Mesendoderm (in vitro differentiated cells): ENCODE measurements around the gene SMG1.

Source experiments
- DNase-seq: peaks from one replicate; pipeline ENCODE4 v3.0.0; 2013
- H2AK5ac ChIP-seq: 2 replicates; pipeline ENCODE4 v1.6.1; 2013; ENCODE audit warnings: low read length, inconsistent platforms
- H2BK120ac ChIP-seq: 2 replicates; pipeline ENCODE4 v1.6.1; 2013; ENCODE audit warnings: low read depth, mild to moderate bottlenecking, low read length, moderate library complexity, mixed read lengths
- H2BK15ac ChIP-seq: replicated peaks from 2 replicates; pipeline ENCODE4 v1.6.1; 2013; ENCODE audit warnings: low read depth, mild to moderate bottlenecking, moderate library complexity
- H2BK5ac ChIP-seq: 2 replicates; pipeline ENCODE4 v1.6.1; 2013; ENCODE audit warnings: low read length, inconsistent platforms
- H3K18ac ChIP-seq: 2 replicates; pipeline ENCODE4 v1.6.1; 2013; ENCODE audit warnings: mild to moderate bottlenecking, low read length, mixed read lengths
- H3K23ac ChIP-seq: one replicate; pipeline ENCODE4 v1.6.1; 2013; ENCODE audit warnings: low read length
- H3K27ac ChIP-seq: 2 replicates; pipeline ENCODE4 v1.5.1; 2013; ENCODE audit warnings: low read depth, mild to moderate bottlenecking, inconsistent platforms, low read length, moderate library complexity
- H3K27me3 ChIP-seq: 2 replicates; pipeline ENCODE4 v1.6.1; 2013; ENCODE audit warnings: low read length, control low read depth, mild to moderate bottlenecking, inconsistent platforms; ENCODE audit not compliant: insufficient read depth, poor library complexity
- H3K36me3 ChIP-seq: 2 replicates; pipeline ENCODE4 v1.6.1; 2013; ENCODE audit warnings: low read length, inconsistent platforms; ENCODE audit not compliant: control insufficient read depth, insufficient read depth
- H3K4ac ChIP-seq: one replicate; pipeline ENCODE4 v1.6.1; 2013; ENCODE audit warnings: low read depth, mild to moderate bottlenecking, low read length, moderate library complexity
- H3K4me1 ChIP-seq: 2 replicates; pipeline ENCODE4 v1.6.1; 2013; ENCODE audit warnings: low read depth, low read length, inconsistent platforms; ENCODE audit not compliant: control insufficient read depth
- H3K4me2 ChIP-seq: 2 replicates; pipeline ENCODE4 v1.6.1; 2013; ENCODE audit warnings: low read length
- H3K4me3 ChIP-seq: 2 replicates; pipeline ENCODE4 v1.5.1; 2013; ENCODE audit warnings: mild to moderate bottlenecking, low read length
- H3K56ac ChIP-seq: one replicate; pipeline ENCODE4 v1.6.1; 2013; ENCODE audit warnings: low read length
- H3K79me1 ChIP-seq: 2 replicates; pipeline ENCODE4 v1.6.1; 2013; ENCODE audit warnings: low read length, inconsistent platforms
- H3K79me2 ChIP-seq: 2 replicates; pipeline ENCODE4 v1.6.1; 2013; ENCODE audit warnings: mild to moderate bottlenecking, low read length; ENCODE audit not compliant: control insufficient read depth, insufficient read depth
- H3K9ac ChIP-seq: 2 replicates; pipeline ENCODE4 v1.6.1; 2013; ENCODE audit warnings: low read length, inconsistent platforms
- H4K5ac ChIP-seq: one replicate; pipeline ENCODE4 v1.6.1; 2013; ENCODE audit warnings: low read length
- H4K8ac ChIP-seq: one replicate; pipeline ENCODE4 v1.6.1; 2013; ENCODE audit warnings: low read depth, mild to moderate bottlenecking, control low read depth, low read length, moderate library complexity
- WGBS: extraction: QIAGEN DNeasy Blood & Tissue Kit; methylation state at CpG from one replicate; pipeline ENCODE4 v1.1.7; 2013; ENCODE audit warnings: low lambda C conversion rate, missing lambda C conversion rate; ENCODE audit not compliant: insufficient coverage; ENCODE audit errors: extremely low coverage; 5-methylcytosine and 5-hydroxymethylcytosine counted together

SMG1 gene

GRCh38 chr16:18836702-18837101 is 89.5 kb downstream of the SMG1 start:
- H3K23ac ChIP-seq = no peak overlapping the region
- DNase-seq = no peak
- H3K9ac ChIP-seq = no peak overlapping the region
- H4K5ac ChIP-seq = no peak overlapping the region
- no peak overlapping the region for H2BK120ac ChIP-seq
- H3K79me2 ChIP-seq = no peaks in the 10 kb centered on the region
- H3K79me1 ChIP-seq = no peaks in the 10 kb centered on the region
- H3K27me3 ChIP-seq = no peaks in the 10 kb centered on the region
- H3K4me1 ChIP-seq = no peaks in the 10 kb centered on the region
- no peak overlapping the region for H3K18ac ChIP-seq
- no peak overlapping the region for H4K8ac ChIP-seq
- no peak overlapping the region for H2BK5ac ChIP-seq
- H3K56ac ChIP-seq = no peak overlapping the region
- H3K4me3 ChIP-seq = no peak overlapping the region
- H2AK5ac ChIP-seq = no peak overlapping the region
- peaks cover 17% of the 10 kb centered on the region for H3K36me3 ChIP-seq
- H3K27ac ChIP-seq = no peak overlapping the region
- no peak overlapping the region for H3K4ac ChIP-seq
- no peak overlapping the region for H2BK15ac ChIP-seq
- no peak overlapping the region for H3K4me2 ChIP-seq

GRCh38 chr16:18834864-18835263 is 91.3 kb downstream of the SMG1 start:
- DNase-seq = no peak
- Histone ChIP-seq H3K18ac (no peak overlapping the region), H3K4me1 (no peaks in the 10 kb centered on the region), H3K23ac (no peak overlapping the region), H3K56ac (no peak overlapping the region), H2BK5ac (no peak overlapping the region), H3K4me3 (no peak overlapping the region), H4K5ac (no peak overlapping the region), H4K8ac (no peak overlapping the region), H3K4me2 (no peak overlapping the region), H3K36me3 (peaks cover 17% of the 10 kb centered on the region), H2BK120ac (no peak overlapping the region), H3K27ac (no peak overlapping the region), H3K79me2 (no peaks in the 10 kb centered on the region), H3K27me3 (no peaks in the 10 kb centered on the region), H3K9ac (no peak overlapping the region), H2BK15ac (no peak overlapping the region), H3K79me1 (no peaks in the 10 kb centered on the region), H3K4ac (no peak overlapping the region), H2AK5ac (no peak overlapping the region)
- WGBS = no CpG with 5 or more reads among the region's 4 CpGs

- no CpG with 5 or more reads among the region's 9 CpGs for WGBS
- Histone ChIP-seq H3K79me2 (no peaks in the 10 kb centered on the region), H3K4me1 (no peaks in the 10 kb centered on the region), H3K4ac (no peak overlapping the region), H3K9ac (no peak overlapping the region), H3K27me3 (no peaks in the 10 kb centered on the region), H3K27ac (no peak overlapping the region), H2AK5ac (no peak overlapping the region), H3K4me3 (no peak overlapping the region), H3K79me1 (no peaks in the 10 kb centered on the region), H2BK5ac (no peak overlapping the region), H3K36me3 (peaks cover 21% of the 10 kb centered on the region), H2BK15ac (no peak overlapping the region), H4K8ac (no peak overlapping the region), H3K4me2 (no peak overlapping the region), H3K56ac (no peak overlapping the region), H2BK120ac (no peak overlapping the region), H3K18ac (no peak overlapping the region), H3K23ac (no peak overlapping the region), H4K5ac (no peak overlapping the region)
- DNase-seq = no peak
These were observed 92.3 kb downstream of the SMG1 start for GRCh38 chr16:18833707-18834505.

- Histone ChIP-seq H2BK15ac (no peak overlapping the region), H3K4ac (no peak overlapping the region), H4K8ac (no peak overlapping the region), H2BK120ac (no peak overlapping the region), H3K27ac (no peak overlapping the region), H3K18ac (no peak overlapping the region), H3K56ac (no peak overlapping the region), H3K4me1 (no peaks in the 10 kb centered on the region), H3K9ac (no peak overlapping the region), H3K4me3 (no peak overlapping the region), H4K5ac (no peak overlapping the region), H3K23ac (no peak overlapping the region), H3K79me2 (no peaks in the 10 kb centered on the region), H3K4me2 (no peak overlapping the region), H3K27me3 (no peaks in the 10 kb centered on the region), H3K79me1 (no peaks in the 10 kb centered on the region), H3K36me3 (peaks cover 23% of the 10 kb centered on the region), H2AK5ac (no peak overlapping the region), H2BK5ac (no peak overlapping the region)
- DNase-seq = no peak
- WGBS = no CpG with 5 or more reads among the region's 8 CpGs
These were observed 93.6 kb downstream of the SMG1 start for GRCh38 chr16:18832613-18833012.

GRCh38 chr16:18832006-18832405 is 94.2 kb downstream of the SMG1 start:
- H3K27ac ChIP-seq = no peak overlapping the region
- H3K18ac ChIP-seq = no peak overlapping the region
- H2BK120ac ChIP-seq = no peak overlapping the region
- no peaks in the 10 kb centered on the region for H3K79me2 ChIP-seq
- DNase-seq = no peak
- no peak overlapping the region for H3K4me2 ChIP-seq
- no CpG with 5 or more reads among the region's 2 CpGs for WGBS
- no peak overlapping the region for H3K56ac ChIP-seq
- no peaks in the 10 kb centered on the region for H3K4me1 ChIP-seq
- H3K4ac ChIP-seq = no peak overlapping the region
- H3K23ac ChIP-seq = no peak overlapping the region
- no peak overlapping the region for H2BK15ac ChIP-seq
- H4K5ac ChIP-seq = no peak overlapping the region
- H4K8ac ChIP-seq = no peak overlapping the region
- H3K27me3 ChIP-seq = no peaks in the 10 kb centered on the region
- peaks cover 18% of the 10 kb centered on the region for H3K36me3 ChIP-seq
- no peaks in the 10 kb centered on the region for H3K79me1 ChIP-seq
- no peak overlapping the region for H2AK5ac ChIP-seq
- H3K4me3 ChIP-seq = no peak overlapping the region
- no peak overlapping the region for H2BK5ac ChIP-seq
- no peak overlapping the region for H3K9ac ChIP-seq

GRCh38 chr16:18829251-18829650 is 97.0 kb downstream of the SMG1 start:
- no peak for DNase-seq
- no CpG with 5 or more reads among the region's 6 CpGs for WGBS
- Histone ChIP-seq H3K18ac (no peak overlapping the region), H3K79me1 (no peaks in the 10 kb centered on the region), H3K4me2 (no peak overlapping the region), H3K27me3 (no peaks in the 10 kb centered on the region), H3K4me3 (no peak overlapping the region), H4K5ac (no peak overlapping the region), H3K4ac (no peak overlapping the region), H3K79me2 (no peaks in the 10 kb centered on the region), H3K56ac (no peak overlapping the region), H2AK5ac (no peak overlapping the region), H2BK120ac (no peak overlapping the region), H3K4me1 (no peaks in the 10 kb centered on the region), H3K36me3 (peaks cover 8% of the 10 kb centered on the region), H2BK15ac (no peak overlapping the region), H4K8ac (no peak overlapping the region), H2BK5ac (no peak overlapping the region), H3K23ac (no peak overlapping the region), H3K27ac (no peak overlapping the region), H3K9ac (no peak overlapping the region)
